K562 (cell line): Measurements from ENCODE around the gene GP1BB. TPM values are rescaled to one million over a fixed set of nuclear protein-coding genes. Genes with fewer than 3 reads are reported as not detected.
A peak's percentile ranks its signal among the peaks of the same experiment; 100 is the strongest.

Experiments used
- ATAC-seq: fragments of 200-7000 bp; cut with Tn5 transposase; 3 replicates; pipeline ENCODE4 v1.9.1; 2020; ENCODE audit warnings: moderate library complexity
- BruUV-seq: library from RNA; stranded (reverse); fragments of 400-500 nt; replicated peaks from 2 replicates; lab custom pipeline; 2021; lab: Mats Ljungman, UMichigan
- CTCF ChIA-PET: fragments of 300-600 bp; formaldehyde crosslinking; extraction: SDS; loops from one replicate; lab custom pipeline; 2021; ENCODE audit warnings: low intra/inter-chr PET ratio; lab: Yijun Ruan, JAX
- POLR2A ChIA-PET: fragments of 300-600, 350-650 bp; sonication (Branson Sonifier 250); formaldehyde crosslinking; extraction: SDS; loops from one replicate; lab custom pipeline; 2021; ENCODE audit warnings: antibody characterized with exemption, inconsistent platforms; lab: Yijun Ruan, JAX
- DNase-seq, 4 experiments: peaks; one replicate each; pipeline versions ENCODE4 v3.0.0 to v3.0.0-alpha.2; 2011 to 2018; ENCODE audit warnings: low spot score in 3 of 4, mixed read lengths in 3 of 4; ENCODE audit errors: extremely low read depth in 1 of 4
- FAIRE-seq: peaks from 2 replicates; lab custom pipeline; 2011; peaks lifted over from hg19 to GRCh38; lab: Jason Lieb, UNC
- H2AFZ ChIP-seq: 2 replicates; pipeline ENCODE4 v1.6.0; 2011; ENCODE audit warnings: low read depth, low read length, control low read depth, inconsistent platforms
- H3K27ac ChIP-seq: fragments of 200-600 bp; 3 replicates; pipeline ENCODE4 v1.8.0; 2011; ENCODE audit warnings: low read depth, mild to moderate bottlenecking, control low read depth, inconsistent platforms, low read length, moderate library complexity, mixed read lengths; ENCODE audit errors: extremely low read depth
- H3K27me3 ChIP-seq, 2 experiments: fragments of 300-600 bp in 1 of 2; 2 replicates in 1 of 2; 3 replicates in 1 of 2; pipeline versions ENCODE4 v1.6.0 to v1.8.0; 2011; ENCODE audit warnings: inconsistent platforms in 2 of 2, low read length in 2 of 2, mild to moderate bottlenecking in 1 of 2, mixed read lengths in 1 of 2, moderate library complexity in 1 of 2; ENCODE audit not compliant: control insufficient read depth in 2 of 2, insufficient read depth in 2 of 2
- H3K36me3 ChIP-seq: fragments of 300-600 bp; 3 replicates; pipeline ENCODE4 v1.8.0; 2011; ENCODE audit warnings: mild to moderate bottlenecking, low read length, inconsistent platforms; ENCODE audit not compliant: control insufficient read depth, insufficient read depth
- H3K4me1 ChIP-seq, 2 experiments: fragments of 200-600 bp in 1 of 2; replicated peaks in 1 of 2; 2 replicates in 1 of 2; 3 replicates in 1 of 2; pipeline versions ENCODE4 v1.5.1 to v1.8.0; 2011; ENCODE audit warnings: inconsistent platforms in 2 of 2, low read length in 2 of 2, mild to moderate bottlenecking in 1 of 2, mixed read lengths in 1 of 2, moderate library complexity in 1 of 2; ENCODE audit not compliant: control insufficient read depth in 2 of 2, insufficient read depth in 2 of 2
- H3K4me2 ChIP-seq: 2 replicates; pipeline ENCODE4 v1.6.1; 2011; ENCODE audit warnings: low read length, control low read depth, inconsistent platforms, mixed read lengths; ENCODE audit not compliant: insufficient read depth
- H3K4me3 ChIP-seq: fragments of 200-600 bp; sonication (generic), shearing (Covaris generic); 2 replicates; pipeline ENCODE4 v1.5.1; 2016; ENCODE audit warnings: control low read depth, inconsistent platforms
- H3K79me2 ChIP-seq: fragments of 200-600 bp; 3 replicates; pipeline ENCODE4 v1.8.0; 2011; ENCODE audit warnings: low read length, inconsistent platforms; ENCODE audit not compliant: control insufficient read depth, insufficient read depth
- H3K9ac ChIP-seq, 2 experiments: 2 replicates each; pipeline versions ENCODE4 v1.6.0 to v1.6.1; 2011; ENCODE audit warnings: low read depth in 2 of 2, low read length in 2 of 2, control low read depth in 1 of 2, inconsistent platforms in 1 of 2, mild to moderate bottlenecking in 1 of 2, mixed read lengths in 1 of 2; ENCODE audit not compliant: insufficient read depth in 1 of 2
- H3K9me1 ChIP-seq: one replicate; pipeline ENCODE4 v1.6.0; 2011; ENCODE audit warnings: inconsistent platforms, mild to moderate bottlenecking, low read length, moderate library complexity; ENCODE audit not compliant: control insufficient read depth, insufficient read depth
- H3K9me3 ChIP-seq: replicated peaks from 2 replicates; pipeline ENCODE4 v1.5.1; 2011; ENCODE audit warnings: low read depth, low read length, inconsistent platforms; ENCODE audit not compliant: control insufficient read depth, insufficient read depth
- H4K20me1 ChIP-seq: replicated peaks from 2 replicates; pipeline ENCODE4 v1.6.1; 2011; ENCODE audit warnings: low read length, inconsistent platforms, mixed read lengths; ENCODE audit not compliant: control insufficient read depth, insufficient read depth
- EGR1 ChIP-seq: fragments of 450-650 bp; conservative IDR thresholded peaks from 2 replicates; pipeline ENCODE4 v1.6.1; 2017; ENCODE audit warnings: mild to moderate bottlenecking
- PCBP1 ChIP-seq: fragments of 200-400 bp; formaldehyde crosslinking; IDR thresholded peaks from 2 replicates; pipeline ENCODE4 v1.6.1; 2018; ENCODE audit warnings: mild to moderate bottlenecking, low read depth, low read length; ENCODE audit not compliant: poor library complexity, severe bottlenecking
- WGBS: fragments of 100-300 bp; shearing (Covaris generic); methylation state at CpG from one replicate; pipeline ENCODE4 v1.1.6; 2016; ENCODE audit warnings: low coverage, mixed read lengths; ENCODE audit not compliant: insufficient coverage; ENCODE audit errors: missing lambda C conversion rate; 5-methylcytosine and 5-hydroxymethylcytosine counted together
- in situ Hi-C: fragments of 300-500 bp; cut with MboI; formaldehyde crosslinking; loops from 4 replicates; pipeline ENCODE4 v1.15.0; 2018; ENCODE audit warnings: inconsistent platforms, mixed read lengths
- intact Hi-C: fragments of 100-400 bp; cut with micrococcal nuclease; formaldehyde crosslinking; loops from 2 replicates; pipeline ENCODE4 v1.14.2; 2022
- polyA plus RNA-seq, 8 experiments: library from polyadenylated mRNA; depleted of rRNA in 4 of 8; stranded (reverse) in 5 of 8; unstranded in 3 of 8; fragments of >200 nt; fragmentation: Nextera tagmentation in 2 of 8; fragmentation: Illumina TruSeq in 1 of 8; extraction: Ambion mirVana in 2 of 8; extraction: Trizol in 1 of 8; gene quantifications; 2 replicates each; pipeline versions ENCODE4 v1.2.1 to v1.2.3, GENCODE V29; 2011 to 2014; ENCODE audit warnings: inconsistent platforms in 1 of 8, missing spikeins in 1 of 8
- total RNA-seq, 7 experiments: library from RNA; depleted of rRNA in 6 of 7; stranded (reverse); fragments of >200 nt in 6 of 7; fragmentation: Illumina TruSeq in 2 of 7; extraction: Trizol in 2 of 7; gene quantifications; 2 replicates each; pipeline versions ENCODE4 v1.2.1 to v1.2.3, GENCODE V29; 2011 to 2021; ENCODE audit warnings: low replicate concordance in 1 of 7

GP1BB gene
- total and polyA plus RNA-seq, 9 of the 15 experiments (the other 6 are each of a cell fraction or from before 2014, with no cell fraction given) = 0.69 to 162 (median 2.8) TPM

DNA sequence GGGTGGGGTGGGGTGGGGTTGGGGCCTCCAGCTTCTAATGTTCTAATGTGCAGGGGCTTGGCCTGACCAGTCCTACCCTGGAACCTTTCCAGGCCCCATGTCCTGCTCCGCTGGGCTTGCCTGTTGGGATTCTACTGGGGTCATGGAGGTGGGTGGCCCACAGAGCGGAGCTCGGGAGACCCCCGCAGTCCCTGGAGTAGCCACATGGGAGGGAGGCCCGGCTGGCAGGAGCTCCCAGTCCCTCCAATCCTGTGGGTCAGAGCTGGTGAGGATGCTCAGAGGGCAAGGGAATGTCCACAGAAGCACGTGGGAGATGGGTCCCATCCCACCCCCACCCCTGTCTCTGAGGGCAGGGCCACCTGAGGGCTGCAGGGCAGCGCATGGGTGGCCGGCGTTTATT lies 6.2 kb upstream of the GP1BB start:
- peaks cover 25% of the 10 kb centered on the region for H4K20me1 ChIP-seq
- H3K4me1 ChIP-seq = peaks cover 55 to 93% of the 10 kb centered on the region in 2 experiments
- no peak overlapping the region for H3K4me3 ChIP-seq
- H3K9me1 ChIP-seq = peaks cover 24% of the 10 kb centered on the region
- DNase-seq (no peak), ATAC-seq (no peak), FAIRE-seq (no peak)
- POLR2A ChIA-PET = interaction anchor here (0.6 to 1.8 kb wide), 5 partner anchors 13 to 30 kb away, joined by 3 to 8 read pairs (median 3); no protein-coding TSS in a partner anchor
- H3K79me2 ChIP-seq = peaks cover 36% of the 10 kb centered on the region
- H3K27ac ChIP-seq = no peak overlapping the region
- peak overlapping the region; percentile 92; the same call in 1 of the 2 replicates for H3K4me2 ChIP-seq
- in situ Hi-C loops (no loop called here), intact Hi-C loops (loop anchor here (5.0 to 10.0 kb wide), 2 partner anchors 52 to 240 kb away; partner anchors contain the start of genes CDC45 and UFD1)
- no peaks in the 10 kb centered on the region for H3K9me3 ChIP-seq
- H3K9ac ChIP-seq = peak overlapping the region in 1 of 2 experiments; percentile 98; a peak in 2 of 4 replicates
- CTCF ChIA-PET = interaction anchor here (0.7 to 4.5 kb wide), 11 partner anchors 14 to 417 kb away, joined by 3 to 113 read pairs (median 6); no protein-coding TSS in a partner anchor
- TF ChIP-seq PCBP1 (no peak), EGR1 (0 out of 2 replicates have a peak, but pooled peaks have one; percentile 4)
- 82% methylated on average over 9 of the region's 9 CpGs for WGBS
- peak overlapping the region; percentile 94 for H2AFZ ChIP-seq
- peaks cover 27% of the 10 kb centered on the region for H3K36me3 ChIP-seq
- no TSS peak for BruUV-seq
- peaks cover 0 to 10% of the 10 kb centered on the region in 2 experiments; a peak in 2 of 5 replicates for H3K27me3 ChIP-seq
